ENCODE data around the gene SGCB. TPM values are rescaled to one million over a fixed set of nuclear protein-coding genes. Genes with fewer than 3 reads are reported as not detected.
A peak's percentile ranks its signal among the peaks of the same experiment; 100 is the strongest.
"Not testable (repeated sequence)": the region's sequence is repeated elsewhere in the genome, so short reads cannot be mapped to it uniquely, and the experiment has no call there.

Gene SGCB
- 21.5 and 25.1 TPM in 2 replicates for polyA plus RNA-seq (2011; rRNA removed)
- polyA plus RNA-seq (2012; cell fraction: cytosol; rRNA removed) = 6.4 and 7.0 TPM in 2 replicates
- 2.3 and 4.3 TPM in 2 replicates for polyA plus RNA-seq (2012; cell fraction: nucleus; rRNA removed)
- 19.9 to 22.6 TPM (median 20.9 TPM) in 3 replicates for polyA plus RNA-seq (2017; fragmentation: RNase III; extraction: RNeasy Plus Mini Kit Qiagen cat#74134 plus additional on column Dnase treatment)
- 4.4 and 4.9 TPM in 2 replicates for polyA minus RNA-seq (2011; rRNA and poly(A)+ RNA removed)

- DNase-seq (ENCODE audit: low read depth in 1 of 2, low spot score in 1 of 2) (peak; percentile 32 to 37), ATAC-seq (peak; percentile 96 to 97), FAIRE-seq (no peak)
- Histone ChIP-seq H3K9me3 (no peaks in the 10 kb centered on the region), H3K4me3 (peak within 1 kb of the TSS; percentile 94), H3K4me1 (peaks cover 5% of the 10 kb centered on the region; the same call in 1 of the 3 replicates), H3K4me2 (peak within 1 kb of the TSS; percentile 97), H3K27ac (peak within 1 kb of the TSS; percentile 94 to 99)
- POLR2A ChIA-PET = interaction anchor here (0.8 to 1.0 kb wide), 3 partner anchors 13 to 196 kb away, joined by 3 to 6 read pairs (median 3); partner anchors contain the start of gene DCUN1D4
- CTCF ChIA-PET = interaction anchor here (1.5 kb wide), 1 partner anchor 206 kb away, joined by 4 read pairs; no protein-coding TSS in a partner anchor
- TF ChIP-seq FOSL2 (IDR thresholded peaks at IDR 0.05) (no peak), FOSL2 (CRISPR knock-in tag; IDR thresholded peaks at IDR 0.05) (no peak), JUN (IDR thresholded peaks at IDR 0.05) (peak in 1 of 2 experiments; percentile 56; a peak in 1 of 5 replicates), BCL3 (IDR thresholded peaks at IDR 0.05) (peak; percentile 74; the same call in 1 of the 3 replicates), E2F6 (IDR thresholded peaks at IDR 0.05; ENCODE audit: borderline replicate concordance, low read depth) (no peak), POLR2A (IDR thresholded peaks at IDR 0.05; ENCODE audit: low read length) (peak; percentile 66), MYC (IDR thresholded peaks at IDR 0.05; ENCODE audit: borderline replicate concordance, low read length) (no peak), PHF8 (IDR thresholded peaks at IDR 0.05; ENCODE audit: borderline replicate concordance, low read depth) (peak; percentile 62), CTCF (IDR thresholded peaks at IDR 0.05) (no peak), REST (IDR thresholded peaks at IDR 0.05) (no peak)
- 22% methylated on average over 18 of the region's 70 CpGs for WGBS (ENCODE audit: missing lambda C conversion rate)
Measured at GRCh38 chr4:52038103-52038912, at the start of gene SGCB. Gene SGCB, minus strand, starts transcription at chr4:52038299. Its CDS starts 40 bp downstream, at chr4:52038259.

- CTCF ChIA-PET; H3K9me3 ChIP-seq; H3K4me2 ChIP-seq; POLR2A ChIA-PET; H3K27ac ChIP-seq; ATAC-seq; DNase-seq (ENCODE audit: low read depth in 1 of 2, low spot score in 1 of 2); FAIRE-seq; H3K4me3 ChIP-seq; H3K4me1 ChIP-seq: not testable (repeated sequence)
- WGBS (ENCODE audit: missing lambda C conversion rate) = 92% methylated on average over 1 of the region's 1 CpG
Measured at GRCh38 chr4:52086425-52086824, 48.3 kb upstream of the SGCB start.

GRCh38 chr4:52081216-52081615 is 43.1 kb upstream of the SGCB start:
- CTCF ChIA-PET = interaction anchor here (0.6 kb wide), 1 partner anchor 9 kb away, joined by 3 read pairs; no protein-coding TSS in a partner anchor
- Histone ChIP-seq H3K4me3 (no peak overlapping the region), H3K4me2 (no peak overlapping the region), H3K27ac (no peak overlapping the region), H3K9me3 (no peaks in the 10 kb centered on the region), H3K4me1 (no peaks in the 10 kb centered on the region)
- DNase-seq (ENCODE audit: low read depth in 1 of 2, low spot score in 1 of 2) (no peak), ATAC-seq (no peak), FAIRE-seq (no peak)
- POLR2A ChIA-PET = no interaction called here
- TF ChIP-seq POLR2A (IDR thresholded peaks at IDR 0.05; ENCODE audit: low read length) = no peak
- no peak for TF ChIP-seq E2F6 (IDR thresholded peaks at IDR 0.05; ENCODE audit: borderline replicate concordance, low read depth)
- no peak for TF ChIP-seq CHD4 (IDR thresholded peaks at IDR 0.05; ENCODE audit: borderline replicate concordance)
- TF ChIP-seq HDAC2 (IDR thresholded peaks at IDR 0.05) = no peak
- TF ChIP-seq HOXA7 (CRISPR knock-in tag; IDR thresholded peaks at IDR 0.05) = no peak
- no peak for TF ChIP-seq NFE2L2 (conservative IDR thresholded peaks at IDR 0.05; ENCODE audit: low read length)
- no peak for TF ChIP-seq HMGXB4 (CRISPR knock-in tag; IDR thresholded peaks at IDR 0.05; ENCODE audit: borderline replicate concordance)
- TF ChIP-seq MYC (IDR thresholded peaks at IDR 0.05; ENCODE audit: borderline replicate concordance, low read length) = no peak
- no peak for TF ChIP-seq SMC3 (IDR thresholded peaks at IDR 0.05)
- TF ChIP-seq PBX3 (IDR thresholded peaks at IDR 0.05) = no peak
